Gastroesophageal sphincter (tissue), 3 donors: ENCODE data around the gene LHX2.

ENCODE experiments used
- POLR2A ChIP-seq, 2 donors: fragments of 450-650 bp; IDR thresholded peaks; one replicate each; pipeline ENCODE4 v1.6.1; 2017; ENCODE audit warnings: antibody characterized with exemption in 2 of 2, mild to moderate bottlenecking in 2 of 2, moderate library complexity in 1 of 2
- POLR2AphosphoS5 ChIP-seq: sonication (generic); formaldehyde crosslinking; IDR thresholded peaks from one replicate; pipeline ENCODE4 v1.6.1; 2017; ENCODE audit warnings: antibody characterized with exemption
- TF ChIP-seq, protein P1 (sequence below), 4 experiments: fragments of 200-600 bp in 2 of 4; fragments of 450-650 bp in 2 of 4; sonication (generic) in 1 of 4; IDR thresholded peaks; one replicate each; pipeline ENCODE4 v1.5.1; 2017 to 2019; ENCODE audit warnings: antibody characterized with exemption in 4 of 4, mild to moderate bottlenecking in 2 of 4, moderate library complexity in 2 of 4

DNA sequence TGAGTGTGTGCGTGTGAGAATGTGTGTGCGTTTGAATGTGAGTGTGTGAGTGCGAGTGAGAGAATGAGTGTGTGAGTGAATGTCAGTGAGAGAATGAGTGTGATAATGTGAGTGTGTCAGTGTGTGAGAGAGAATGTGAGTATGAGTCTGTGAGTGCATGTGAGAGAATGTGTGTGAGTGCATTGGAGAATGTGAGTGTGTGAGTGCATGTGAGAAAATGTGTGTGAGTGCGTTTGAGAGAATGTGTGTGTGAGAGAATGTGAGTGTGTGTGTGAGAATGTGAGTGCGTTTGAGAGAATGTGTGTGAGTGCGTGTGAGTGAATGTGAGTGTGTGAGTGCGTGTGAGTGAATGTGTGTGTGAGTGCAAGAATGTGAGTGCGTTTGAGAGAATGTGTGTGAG is 39.0 kb upstream of the LHX2 start:
- TF ChIP-seq, protein P1, sequence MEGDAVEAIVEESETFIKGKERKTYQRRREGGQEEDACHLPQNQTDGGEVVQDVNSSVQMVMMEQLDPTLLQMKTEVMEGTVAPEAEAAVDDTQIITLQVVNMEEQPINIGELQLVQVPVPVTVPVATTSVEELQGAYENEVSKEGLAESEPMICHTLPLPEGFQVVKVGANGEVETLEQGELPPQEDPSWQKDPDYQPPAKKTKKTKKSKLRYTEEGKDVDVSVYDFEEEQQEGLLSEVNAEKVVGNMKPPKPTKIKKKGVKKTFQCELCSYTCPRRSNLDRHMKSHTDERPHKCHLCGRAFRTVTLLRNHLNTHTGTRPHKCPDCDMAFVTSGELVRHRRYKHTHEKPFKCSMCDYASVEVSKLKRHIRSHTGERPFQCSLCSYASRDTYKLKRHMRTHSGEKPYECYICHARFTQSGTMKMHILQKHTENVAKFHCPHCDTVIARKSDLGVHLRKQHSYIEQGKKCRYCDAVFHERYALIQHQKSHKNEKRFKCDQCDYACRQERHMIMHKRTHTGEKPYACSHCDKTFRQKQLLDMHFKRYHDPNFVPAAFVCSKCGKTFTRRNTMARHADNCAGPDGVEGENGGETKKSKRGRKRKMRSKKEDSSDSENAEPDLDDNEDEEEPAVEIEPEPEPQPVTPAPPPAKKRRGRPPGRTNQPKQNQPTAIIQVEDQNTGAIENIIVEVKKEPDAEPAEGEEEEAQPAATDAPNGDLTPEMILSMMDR (IDR thresholded peaks at IDR 0.05) = no peak
- TF ChIP-seq POLR2A (IDR thresholded peaks at IDR 0.05) (no peak), POLR2AphosphoS5 (no peak)
